GM23248 (cell line): ENCODE data around the gene RIC8A.

Experiments used
- EZH2 ChIP-seq: fragments of 200-600 bp; sonication (generic); IDR thresholded peaks from 2 replicates; pipeline ENCODE4 v1.6.1; 2018; ENCODE audit warnings: antibody characterized with exemption, mild to moderate bottlenecking; ENCODE audit not compliant: insufficient read depth, poor library complexity, severe bottlenecking
- EZH2phosphoT487 ChIP-seq: fragments of 200-600 bp; sonication (generic); IDR thresholded peaks from 2 replicates; pipeline ENCODE4 v1.6.1; 2018; ENCODE audit warnings: antibody characterized with exemption, moderate library complexity, mild to moderate bottlenecking, low read depth; ENCODE audit not compliant: insufficient read depth

- TF ChIP-seq EZH2 (no peak), EZH2phosphoT487 (no peak)
Observed at GRCh38 chr11:235997-236773, 28.7 kb downstream of the RIC8A start, which contains the start of gene SIRT3.
